ENCODE measurements around the gene DHX29. TPM values are rescaled to one million over a fixed set of nuclear protein-coding genes. Genes with fewer than 3 reads are reported as not detected.

Gene DHX29
- total RNA-seq, 4 donors from 2014 or later: 9.4 to 33.0 (median 17.6) TPM

DNA sequence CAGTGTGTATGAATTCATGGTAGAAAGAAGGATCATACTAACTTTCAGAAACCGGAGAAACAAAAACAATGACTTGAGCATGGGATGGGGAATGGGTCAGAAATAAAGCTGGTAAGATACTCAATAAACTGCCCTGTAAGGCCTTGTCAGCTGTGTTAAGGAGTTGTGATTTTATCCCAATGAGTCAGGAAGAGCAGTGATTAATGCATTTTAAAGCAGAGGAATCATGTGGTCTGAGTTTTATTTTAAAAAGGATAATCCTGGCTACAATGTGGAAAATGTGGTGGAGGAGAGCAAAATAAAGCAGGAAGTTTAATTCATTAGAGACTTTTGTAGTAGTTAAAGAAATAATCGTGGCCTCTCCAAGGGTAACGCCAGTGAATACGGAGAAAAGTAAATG is 28.7 kb downstream of the DHX29 start:
- Histone ChIP-seq H3K27ac (no peak overlapping the region), H3K9me3 (no peaks in the 10 kb centered on the region), H3K4me1 (no peaks in the 10 kb centered on the region), H3K27me3 (no peaks in the 10 kb centered on the region), H3K36me3 (peaks cover 0 to 79% (median 28%) of the 10 kb centered on the region in 4 donors), H3K4me3 (no peak overlapping the region)
- intact Hi-C loops (cut with DNase I; ENCODE audit: low total_unique reads) (no loop called here), in situ Hi-C loops (cut with MboI; ENCODE audit: low pct_ligation_motif_present in 1 of 4, low pct_unique_long_range_greater_than_20kb in 1 of 4, low sequenced_read_pairs in 3 of 4) (no loop called here)
- 93 to 94% methylated on average over 4 of the region's 4 CpGs for whole genome bisulfite sequencing, 2 donors (ENCODE audit: low coverage in 1 of 2)
- no peak for DNase-seq
- TF ChIP-seq POLR2A (IDR thresholded peaks at IDR 0.05) (no peak), EP300 (IDR thresholded peaks at IDR 0.05; ENCODE audit: low read depth) (no peak), POLR2AphosphoS5 (IDR thresholded peaks at IDR 0.05) (no peak)
- TF ChIP-seq, protein P1, sequence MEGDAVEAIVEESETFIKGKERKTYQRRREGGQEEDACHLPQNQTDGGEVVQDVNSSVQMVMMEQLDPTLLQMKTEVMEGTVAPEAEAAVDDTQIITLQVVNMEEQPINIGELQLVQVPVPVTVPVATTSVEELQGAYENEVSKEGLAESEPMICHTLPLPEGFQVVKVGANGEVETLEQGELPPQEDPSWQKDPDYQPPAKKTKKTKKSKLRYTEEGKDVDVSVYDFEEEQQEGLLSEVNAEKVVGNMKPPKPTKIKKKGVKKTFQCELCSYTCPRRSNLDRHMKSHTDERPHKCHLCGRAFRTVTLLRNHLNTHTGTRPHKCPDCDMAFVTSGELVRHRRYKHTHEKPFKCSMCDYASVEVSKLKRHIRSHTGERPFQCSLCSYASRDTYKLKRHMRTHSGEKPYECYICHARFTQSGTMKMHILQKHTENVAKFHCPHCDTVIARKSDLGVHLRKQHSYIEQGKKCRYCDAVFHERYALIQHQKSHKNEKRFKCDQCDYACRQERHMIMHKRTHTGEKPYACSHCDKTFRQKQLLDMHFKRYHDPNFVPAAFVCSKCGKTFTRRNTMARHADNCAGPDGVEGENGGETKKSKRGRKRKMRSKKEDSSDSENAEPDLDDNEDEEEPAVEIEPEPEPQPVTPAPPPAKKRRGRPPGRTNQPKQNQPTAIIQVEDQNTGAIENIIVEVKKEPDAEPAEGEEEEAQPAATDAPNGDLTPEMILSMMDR (IDR thresholded peaks at IDR 0.05): no peak

DNA sequence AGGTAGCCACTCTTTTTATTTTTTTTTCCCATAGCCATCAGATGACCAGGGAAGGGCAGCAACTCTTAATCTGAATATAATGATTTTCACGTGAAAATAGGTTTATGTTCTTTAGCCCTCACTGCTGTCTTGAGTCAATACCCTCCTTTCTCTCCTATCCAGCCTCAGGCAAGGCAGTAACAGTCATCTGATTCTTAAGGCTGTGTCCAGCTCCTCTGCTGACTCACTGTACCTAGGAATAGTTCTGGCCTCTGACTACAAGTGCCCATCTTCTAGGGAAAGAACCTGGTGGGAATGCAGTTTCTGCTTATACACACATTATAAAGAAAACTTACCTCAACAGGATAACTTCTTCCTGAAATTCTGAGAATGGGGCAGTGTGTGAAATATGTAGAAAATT is 30.7 kb downstream of the DHX29 start:
- Histone ChIP-seq H3K36me3 (peaks cover 0 to 74% (median 26%) of the 10 kb centered on the region in 4 donors), H3K4me3 (no peak overlapping the region), H3K9me3 (no peaks in the 10 kb centered on the region), H3K27me3 (no peaks in the 10 kb centered on the region), H3K27ac (no peak overlapping the region), H3K4me1 (no peaks in the 10 kb centered on the region)
- WGBS, 2 donors (ENCODE audit: low coverage in 1 of 2): 82 to 83% methylated on average over 1 of the region's 1 CpG
- TF ChIP-seq, protein P1 (IDR thresholded peaks at IDR 0.05): no peak
- TF ChIP-seq POLR2AphosphoS5 (IDR thresholded peaks at IDR 0.05): no peak
- TF ChIP-seq POLR2A (IDR thresholded peaks at IDR 0.05): no peak
- no peak for TF ChIP-seq EP300 (IDR thresholded peaks at IDR 0.05; ENCODE audit: low read depth)
- in situ Hi-C loops (cut with MboI; ENCODE audit: low pct_ligation_motif_present in 1 of 4, low pct_unique_long_range_greater_than_20kb in 1 of 4, low sequenced_read_pairs in 3 of 4): no loop called here
- DNase-seq: no peak
- intact Hi-C loops (cut with DNase I; ENCODE audit: low total_unique reads): no loop called here

- WGBS, 2 donors (ENCODE audit: low coverage in 1 of 2): 94% methylated on average over 3 of the region's 3 CpGs; no CpG with 5 or more reads in 1 of the 2 donors
- peaks cover 0 to 53% (median 24%) of the 10 kb centered on the region in 4 donors for H3K36me3 ChIP-seq
- H3K9me3 ChIP-seq: no peaks in the 10 kb centered on the region
- no peak for DNase-seq
- H3K4me3 ChIP-seq: no peak overlapping the region
- H3K4me1 ChIP-seq: no peaks in the 10 kb centered on the region
- intact Hi-C loops (cut with DNase I; ENCODE audit: low total_unique reads) (no loop called here), in situ Hi-C loops (cut with MboI; ENCODE audit: low pct_ligation_motif_present in 1 of 4, low pct_unique_long_range_greater_than_20kb in 1 of 4, low sequenced_read_pairs in 3 of 4) (no loop called here)
- no peak overlapping the region for H3K27ac ChIP-seq
- TF ChIP-seq, protein P1 (IDR thresholded peaks at IDR 0.05): no peak
- H3K27me3 ChIP-seq: no peaks in the 10 kb centered on the region
These were observed 49.2 kb downstream of the DHX29 start for GRCh38 chr5:55258339-55258738.

DNA sequence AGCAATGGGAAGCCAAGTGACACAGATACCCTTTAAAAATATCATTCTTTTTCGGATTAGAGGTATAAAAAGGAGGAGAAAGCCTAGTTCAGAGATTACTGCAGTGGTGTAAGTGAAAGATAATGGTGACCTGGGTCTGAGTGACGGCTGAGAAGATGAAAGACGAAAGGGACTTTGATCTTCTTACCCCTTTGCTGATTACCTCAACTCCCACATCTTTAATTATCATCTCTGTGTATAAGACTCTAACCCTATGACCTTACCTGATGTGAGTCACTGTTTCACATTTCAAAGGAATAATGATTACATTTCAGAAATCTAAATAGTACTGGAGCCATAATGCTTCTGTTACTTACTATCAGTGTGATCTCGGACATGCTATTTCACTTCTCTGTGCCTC is 52.7 kb downstream of the DHX29 start:
- no peaks in the 10 kb centered on the region for H3K27me3 ChIP-seq
- intact Hi-C loops (cut with DNase I; ENCODE audit: low total_unique reads) (no loop called here), in situ Hi-C loops (cut with MboI; ENCODE audit: low pct_ligation_motif_present in 1 of 4, low pct_unique_long_range_greater_than_20kb in 1 of 4, low sequenced_read_pairs in 3 of 4) (no loop called here)
- no peaks in the 10 kb centered on the region for H3K4me1 ChIP-seq
- H3K4me3 ChIP-seq: no peak overlapping the region
- DNase-seq: no peak
- 91% methylated on average over 4 of the region's 4 CpGs for WGBS, 2 donors (ENCODE audit: low coverage in 1 of 2)
- TF ChIP-seq POLR2AphosphoS5 (IDR thresholded peaks at IDR 0.05) (no peak), POLR2A (IDR thresholded peaks at IDR 0.05) (no peak), EP300 (IDR thresholded peaks at IDR 0.05; ENCODE audit: low read depth) (no peak)
- TF ChIP-seq, protein P1 (IDR thresholded peaks at IDR 0.05): no peak
- H3K36me3 ChIP-seq: peaks cover 0 to 33% (median 16%) of the 10 kb centered on the region in 4 donors
- no peak overlapping the region for H3K27ac ChIP-seq
- no peaks in the 10 kb centered on the region for H3K9me3 ChIP-seq

Measured in transverse colon (tissue), 4 donors.